GM21526 (cell line): Measurements from ENCODE around the gene TCF7L2.

ENCODE experiments used
- ATAC-seq: cut with Tn5 transposase; IDR thresholded peaks from one replicate; pipeline ENCODE4 v1.9.1; 2021; ENCODE audit warnings: moderate library complexity; ENCODE audit not compliant: unreplicated experiment, low FRiP score

The TCF7L2 gene

DNA sequence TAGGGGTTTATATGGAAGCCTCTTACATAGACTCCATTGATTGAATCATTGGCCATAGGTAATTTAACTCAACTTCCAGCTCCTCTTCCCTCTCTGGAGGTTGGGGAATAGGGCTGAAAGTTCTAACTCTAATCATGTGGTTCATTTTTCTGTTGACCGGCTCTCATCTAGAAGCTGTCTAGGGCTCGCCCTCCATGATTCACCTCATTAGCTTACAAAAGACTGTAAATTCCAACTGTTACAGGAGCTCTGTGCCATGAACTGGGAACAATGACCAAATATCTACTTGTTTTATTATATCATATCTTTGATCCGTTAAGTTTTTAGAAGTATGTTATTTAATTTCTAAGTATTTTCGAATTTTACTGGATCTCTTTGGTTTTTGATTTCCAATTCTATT is 263.0 kb downstream of the TCF7L2 start:
- ATAC-seq: no peak

DNA sequence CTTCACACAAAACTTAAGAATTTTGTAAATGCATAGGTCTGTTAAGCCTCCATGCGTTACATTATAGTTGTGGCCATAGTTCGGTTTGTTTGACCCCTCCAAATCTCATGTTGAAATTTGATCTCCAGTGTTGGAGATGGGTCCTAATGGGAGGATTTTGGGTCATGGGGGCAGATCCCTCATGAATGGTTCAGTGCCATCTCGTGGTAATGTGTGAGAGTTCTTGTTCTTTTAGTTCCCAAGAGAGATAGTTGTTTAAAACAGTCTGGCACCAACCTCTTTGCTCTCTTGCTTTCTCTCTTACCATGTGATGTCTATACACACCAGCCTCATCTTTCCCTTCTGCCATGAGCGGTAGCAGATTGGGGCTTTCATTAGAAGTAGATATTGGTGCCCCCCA is 264.3 kb downstream of the TCF7L2 start:
- ATAC-seq: no peak

- ATAC-seq: no peak
Observed at GRCh38 chr10:113216102-113216501, 266.1 kb downstream of the TCF7L2 start.
